Right atrium auricular region (tissue), 2 donors: ENCODE data around the gene DRD1. TPM values are rescaled to one million over a fixed set of nuclear protein-coding genes. Genes with fewer than 3 reads are reported as not detected.

ENCODE experiments used
- DNase-seq: peaks from one replicate; pipeline ENCODE4 v3.0.0-alpha.2; 2019; ENCODE audit warnings: low spot score
- H3K27ac ChIP-seq, 2 donors: fragments of 200-600 bp; sonication (generic); 1 replicate in 1 of 2; 2 replicates in 1 of 2; pipeline ENCODE4 v1.5.1; 2016 to 2019
- H3K27me3 ChIP-seq, 2 donors: fragments of 200-600 bp; sonication (generic); one replicate each; pipeline versions ENCODE4 v1.5.1 to v1.6.0; 2017 to 2019
- H3K36me3 ChIP-seq: fragments of 200-600 bp; sonication (generic); one replicate; pipeline ENCODE4 v1.5.1; 2016
- H3K4me1 ChIP-seq, 2 donors: fragments of 200-600 bp; sonication (generic); one replicate each; pipeline versions ENCODE4 v1.5.1 to v1.6.0; 2017 to 2019
- H3K4me3 ChIP-seq, 2 donors: fragments of 200-600 bp; sonication (generic); 1 replicate in 1 of 2; 2 replicates in 1 of 2; pipeline ENCODE4 v1.5.1; 2017 to 2019; ENCODE audit warnings: mild to moderate bottlenecking in 1 of 2, moderate library complexity in 1 of 2
- H3K9me3 ChIP-seq, 2 donors: fragments of 200-600 bp; sonication (generic); one replicate each; pipeline ENCODE4 v1.5.1; 2019
- CTCF ChIP-seq, 2 donors: fragments of 200-600 bp; sonication (generic); IDR thresholded peaks; one replicate each; pipeline ENCODE4 v1.5.1; 2019; ENCODE audit warnings: antibody characterized with exemption in 2 of 2
- total RNA-seq, 2 donors: library from RNA; depleted of rRNA; stranded (reverse); fragments of >200 nt; gene quantifications; one replicate each; pipeline ENCODE4 v1.1.0, GENCODE V29; 2016

Gene DRD1
- total RNA-seq, 2 donors from 2014 or later, result not detected

GRCh38 chr5:175472378-175472777 is 28.4 kb upstream of the DRD1 start:
- Histone ChIP-seq H3K36me3 (no peaks in the 10 kb centered on the region), H3K27ac (no peak overlapping the region), H3K4me3 (no peak overlapping the region), H3K27me3 (no peaks in the 10 kb centered on the region), H3K9me3 (no peaks in the 10 kb centered on the region), H3K4me1 (no peaks in the 10 kb centered on the region)
- TF ChIP-seq CTCF (IDR thresholded peaks at IDR 0.05), result no peak
- DNase-seq, result no peak

- TF ChIP-seq CTCF (IDR thresholded peaks at IDR 0.05), result no peak
- Histone ChIP-seq H3K27ac (no peak overlapping the region), H3K36me3 (no peaks in the 10 kb centered on the region), H3K9me3 (no peaks in the 10 kb centered on the region), H3K27me3 (no peaks in the 10 kb centered on the region), H3K4me3 (no peak overlapping the region), H3K4me1 (no peaks in the 10 kb centered on the region)
- DNase-seq, result no peak
These were observed 27.6 kb upstream of the DRD1 start for GRCh38 chr5:175471628-175472027.

- no peak for DNase-seq
- Histone ChIP-seq H3K27ac (no peak overlapping the region), H3K27me3 (no peaks in the 10 kb centered on the region), H3K4me1 (no peaks in the 10 kb centered on the region), H3K4me3 (no peak overlapping the region), H3K36me3 (no peaks in the 10 kb centered on the region), H3K9me3 (no peaks in the 10 kb centered on the region)
- TF ChIP-seq CTCF (IDR thresholded peaks at IDR 0.05), result no peak
These were observed 27.2 kb upstream of the DRD1 start for GRCh38 chr5:175471196-175471595.

- no peaks in the 10 kb centered on the region for H3K27me3 ChIP-seq
- no peaks in the 10 kb centered on the region for H3K4me1 ChIP-seq
- H3K4me3 ChIP-seq, result no peak overlapping the region
- H3K36me3 ChIP-seq, result no peaks in the 10 kb centered on the region
- no peak for TF ChIP-seq CTCF (IDR thresholded peaks at IDR 0.05)
- DNase-seq, result no peak
- H3K9me3 ChIP-seq, result no peaks in the 10 kb centered on the region
- H3K27ac ChIP-seq, result no peak overlapping the region
These were observed 26.8 kb upstream of the DRD1 start for GRCh38 chr5:175470781-175471180.

- Histone ChIP-seq H3K27ac (no peak overlapping the region), H3K36me3 (no peaks in the 10 kb centered on the region), H3K27me3 (no peaks in the 10 kb centered on the region), H3K4me1 (no peaks in the 10 kb centered on the region), H3K9me3 (no peaks in the 10 kb centered on the region), H3K4me3 (no peak overlapping the region)
- TF ChIP-seq CTCF (IDR thresholded peaks at IDR 0.05), result no peak
- DNase-seq, result no peak
These were observed 25.9 kb upstream of the DRD1 start for GRCh38 chr5:175469916-175470315.

- H3K9me3 ChIP-seq, result no peaks in the 10 kb centered on the region
- no peak overlapping the region for H3K27ac ChIP-seq
- H3K27me3 ChIP-seq, result no peaks in the 10 kb centered on the region
- no peak overlapping the region for H3K4me3 ChIP-seq
- DNase-seq, result no peak
- no peaks in the 10 kb centered on the region for H3K4me1 ChIP-seq
- no peaks in the 10 kb centered on the region for H3K36me3 ChIP-seq
- TF ChIP-seq CTCF (IDR thresholded peaks at IDR 0.05), result no peak
These were observed 24.9 kb upstream of the DRD1 start for GRCh38 chr5:175468892-175469291.
